ENCODE data around the gene UMAD1. TPM values are rescaled to one million over a fixed set of nuclear protein-coding genes. Genes with fewer than 3 reads are reported as not detected.
A peak's percentile ranks its signal among the peaks of the same experiment; 100 is the strongest.

The UMAD1 gene
- total RNA-seq, 1 donor from 2014 or later = 4.6 TPM

- no peak for DNase-seq (ENCODE audit: low read depth, low spot score)
These were observed 48.4 kb downstream of the UMAD1 start for GRCh38 chr7:7688956-7689355.

- peak; percentile 17 for DNase-seq (ENCODE audit: low read depth, low spot score)
These were observed 53.3 kb downstream of the UMAD1 start for GRCh38 chr7:7693881-7694280.

- no peak for DNase-seq (ENCODE audit: low read depth, low spot score)
These were observed 54.0 kb downstream of the UMAD1 start for GRCh38 chr7:7694542-7694941.

- no peak for DNase-seq (ENCODE audit: low read depth, low spot score)
These were observed 54.7 kb downstream of the UMAD1 start for GRCh38 chr7:7695111-7695817.

- no peak for DNase-seq (ENCODE audit: low read depth, low spot score)
These were observed 56.0 kb downstream of the UMAD1 start for GRCh38 chr7:7696458-7697119.

GRCh38 chr7:7698930-7699329 is 58.4 kb downstream of the UMAD1 start:
- DNase-seq (ENCODE audit: low read depth, low spot score) = no peak

GRCh38 chr7:7699380-7699779 is 58.8 kb downstream of the UMAD1 start:
- no peak for DNase-seq (ENCODE audit: low read depth, low spot score)

- no peak for DNase-seq (ENCODE audit: low read depth, low spot score)
These were observed 59.4 kb downstream of the UMAD1 start for GRCh38 chr7:7699970-7700369.

- no peak for DNase-seq (ENCODE audit: low read depth, low spot score)
These were observed 61.0 kb downstream of the UMAD1 start for GRCh38 chr7:7701527-7701926.

GRCh38 chr7:7702826-7703225 is 62.3 kb downstream of the UMAD1 start:
- DNase-seq (ENCODE audit: low read depth, low spot score) = no peak

GRCh38 chr7:7703427-7703826 is 62.9 kb downstream of the UMAD1 start:
- DNase-seq (ENCODE audit: low read depth, low spot score) = no peak

- DNase-seq (ENCODE audit: low read depth, low spot score) = no peak
These were observed 64.3 kb downstream of the UMAD1 start for GRCh38 chr7:7704867-7705266.

- no peak for DNase-seq (ENCODE audit: low read depth, low spot score)
These were observed 64.8 kb downstream of the UMAD1 start for GRCh38 chr7:7705318-7705717.

- no peak for DNase-seq (ENCODE audit: low read depth, low spot score)
These were observed 65.6 kb downstream of the UMAD1 start for GRCh38 chr7:7706101-7706511.

- DNase-seq (ENCODE audit: low read depth, low spot score) = no peak
These were observed 66.1 kb downstream of the UMAD1 start for GRCh38 chr7:7706556-7707172.

GRCh38 chr7:7707246-7707645 is 66.7 kb downstream of the UMAD1 start:
- no peak for DNase-seq (ENCODE audit: low read depth, low spot score)

- no peak for DNase-seq (ENCODE audit: low read depth, low spot score)
These were observed 67.3 kb downstream of the UMAD1 start for GRCh38 chr7:7707806-7708205.

- no peak for DNase-seq (ENCODE audit: low read depth, low spot score)
These were observed 68.7 kb downstream of the UMAD1 start for GRCh38 chr7:7709291-7709690.

- DNase-seq (ENCODE audit: low read depth, low spot score) = no peak
These were observed 69.9 kb downstream of the UMAD1 start for GRCh38 chr7:7710469-7710868.

- DNase-seq (ENCODE audit: low read depth, low spot score) = no peak
These were observed 73.2 kb downstream of the UMAD1 start for GRCh38 chr7:7713730-7714129.

GRCh38 chr7:7718492-7718891 is 77.9 kb downstream of the UMAD1 start, which contains the start of gene RPA3:
RPA3 (minus strand) TSS chr7:7718607; CDS start chr7:7640418, 78,189 bp downstream.
- no peak for DNase-seq (ENCODE audit: low read depth, low spot score)

GRCh38 chr7:7719236-7719635 is 78.7 kb downstream of the UMAD1 start:
- peak; percentile 11 for DNase-seq (ENCODE audit: low read depth, low spot score)

GRCh38 chr7:7720193-7720592 is 79.6 kb downstream of the UMAD1 start:
- no peak for DNase-seq (ENCODE audit: low read depth, low spot score)

Measured in pulmonary artery endothelial cell (primary cell).